Measurements from ENCODE around the gene HERC4. TPM values are rescaled to one million over a fixed set of nuclear protein-coding genes. Genes with fewer than 3 reads are reported as not detected.

Gene HERC4
- total RNA-seq, 2 experiments from 2014 or later: 34.2 to 72.6 TPM

GRCh38 chr10:67943917-67944316, 131.2 kb downstream of the HERC4 start:
- CTCF ChIA-PET (ENCODE audit: unreplicated experiment): no interaction called here
- Histone ChIP-seq H3K4me3 (ENCODE audit: low read depth, low read length, poor library complexity, severe bottlenecking) (no peak overlapping the region), H3K79me2 (ENCODE audit: insufficient read depth, low read depth, low read length) (no peaks in the 10 kb centered on the region), H3K4me2 (ENCODE audit: low read length) (no peak overlapping the region), H3K4me1 (ENCODE audit: insufficient read depth, low read length, poor library complexity, severe bottlenecking) (no peaks in the 10 kb centered on the region), H2AFZ (ENCODE audit: low read length) (no peak overlapping the region), H4K20me1 (ENCODE audit: insufficient read depth, low read length) (no peaks in the 10 kb centered on the region), H3K9me2 (ENCODE audit: insufficient read depth, low read length) (no peaks in the 10 kb centered on the region), H3K36me3 (ENCODE audit: insufficient read depth, low read length) (peaks cover 65% of the 10 kb centered on the region), H3K9me3 (ENCODE audit: low read length) (no peaks in the 10 kb centered on the region; the same call in 1 of the 2 replicates), H3K27ac (ENCODE audit: low read depth, low read length, poor library complexity, severe bottlenecking) (no peak overlapping the region)
- no peak for DNase-seq (ENCODE audit: low spot score)
- intact Hi-C loops (cut with micrococcal nuclease; ENCODE audit: unreplicated experiment): no loop called here
- no TSS peak for BruUV-seq (replicated peaks)
- TF ChIP-seq CTCF (conservative IDR thresholded peaks at IDR 0.05; ENCODE audit: low read length) (no peak), EZH2phosphoT487 (IDR thresholded peaks at IDR 0.05; ENCODE audit: borderline replicate concordance, low read depth, low read length) (no peak)
- POLR2A ChIA-PET: no interaction called here

GRCh38 chr10:67936416-67936815, 138.7 kb downstream of the HERC4 start:
- Histone ChIP-seq H3K4me2 (ENCODE audit: low read length) (no peak overlapping the region), H3K4me1 (ENCODE audit: insufficient read depth, low read length, poor library complexity, severe bottlenecking) (no peaks in the 10 kb centered on the region), H3K4me3 (ENCODE audit: low read depth, low read length, poor library complexity, severe bottlenecking) (no peak overlapping the region), H3K9me3 (ENCODE audit: low read length) (no peaks in the 10 kb centered on the region), H3K9me2 (ENCODE audit: insufficient read depth, low read length) (no peaks in the 10 kb centered on the region), H3K27ac (ENCODE audit: low read depth, low read length, poor library complexity, severe bottlenecking) (no peak overlapping the region), H4K20me1 (ENCODE audit: insufficient read depth, low read length) (no peaks in the 10 kb centered on the region), H3K36me3 (ENCODE audit: insufficient read depth, low read length) (peaks cover 54% of the 10 kb centered on the region), H3K79me2 (ENCODE audit: insufficient read depth, low read depth, low read length) (no peaks in the 10 kb centered on the region), H2AFZ (ENCODE audit: low read length) (no peak overlapping the region)
- no peak for DNase-seq (ENCODE audit: low spot score)
- intact Hi-C loops (cut with micrococcal nuclease; ENCODE audit: unreplicated experiment): no loop called here
- ChIA-PET CTCF (ENCODE audit: unreplicated experiment) (no interaction called here), POLR2A (interaction anchor here (1.2 kb wide), 1 partner anchor 19 kb away, joined by 3 read pairs; no protein-coding TSS in a partner anchor)
- TF ChIP-seq CTCF (conservative IDR thresholded peaks at IDR 0.05; ENCODE audit: low read length): no peak
- TF ChIP-seq EZH2phosphoT487 (IDR thresholded peaks at IDR 0.05; ENCODE audit: borderline replicate concordance, low read depth, low read length): no peak
- no TSS peak for BruUV-seq (replicated peaks)

- no peak overlapping the region for H3K4me2 ChIP-seq (ENCODE audit: low read length)
- H3K9me3 ChIP-seq (ENCODE audit: low read length): no peaks in the 10 kb centered on the region
- POLR2A ChIA-PET: interaction anchor here (1.2 kb wide), 1 partner anchor 17 kb away, joined by 3 read pairs; no protein-coding TSS in a partner anchor
- no TSS peak for BruUV-seq (replicated peaks)
- no peak overlapping the region for H2AFZ ChIP-seq (ENCODE audit: low read length)
- H3K27ac ChIP-seq (ENCODE audit: low read depth, low read length, poor library complexity, severe bottlenecking): no peak overlapping the region
- no peak overlapping the region for H3K4me3 ChIP-seq (ENCODE audit: low read depth, low read length, poor library complexity, severe bottlenecking)
- no peaks in the 10 kb centered on the region for H3K79me2 ChIP-seq (ENCODE audit: insufficient read depth, low read depth, low read length)
- H4K20me1 ChIP-seq (ENCODE audit: insufficient read depth, low read length): no peaks in the 10 kb centered on the region
- CTCF ChIA-PET (ENCODE audit: unreplicated experiment): no interaction called here
- H3K4me1 ChIP-seq (ENCODE audit: insufficient read depth, low read length, poor library complexity, severe bottlenecking): no peaks in the 10 kb centered on the region
- no peak for DNase-seq (ENCODE audit: low spot score)
- H3K36me3 ChIP-seq (ENCODE audit: insufficient read depth, low read length): peaks cover 58% of the 10 kb centered on the region
- no peaks in the 10 kb centered on the region for H3K9me2 ChIP-seq (ENCODE audit: insufficient read depth, low read length)
- intact Hi-C loops (cut with micrococcal nuclease; ENCODE audit: unreplicated experiment): no loop called here
- TF ChIP-seq CTCF (conservative IDR thresholded peaks at IDR 0.05; ENCODE audit: low read length) (no peak), EZH2phosphoT487 (IDR thresholded peaks at IDR 0.05; ENCODE audit: borderline replicate concordance, low read depth, low read length) (no peak)
Observed at GRCh38 chr10:67935223-67935622, 139.9 kb downstream of the HERC4 start.
